HEK293T (cell line): ENCODE measurements around the gene OPCML.

Source experiments
- BHLHE40 ChIP-seq: fragments of 450-650 bp; IDR thresholded peaks from 2 replicates; pipeline ENCODE4 v1.6.1; 2016; ENCODE audit warnings: mild to moderate bottlenecking, moderate library complexity, borderline replicate concordance
- FOXA1 ChIP-seq: fragments of 450-650 bp; IDR thresholded peaks from 2 replicates; pipeline ENCODE4 v1.6.1; 2016; ENCODE audit warnings: mild to moderate bottlenecking
- HDGF ChIP-seq: fragments of 450-650 bp; IDR thresholded peaks from 2 replicates; pipeline ENCODE4 v1.6.1; 2017; ENCODE audit warnings: antibody characterized with exemption, borderline replicate concordance
- L3MBTL2 ChIP-seq: fragments of 450-650 bp; conservative IDR thresholded peaks from 2 replicates; pipeline ENCODE4 v1.6.1; 2016; ENCODE audit warnings: mild to moderate bottlenecking
- NFRKB ChIP-seq: fragments of 450-650 bp; IDR thresholded peaks from 2 replicates; pipeline ENCODE4 v1.6.1; 2016; ENCODE audit warnings: mild to moderate bottlenecking, moderate library complexity
- SP1 ChIP-seq: fragments of 450-650 bp; IDR thresholded peaks from 2 replicates; pipeline ENCODE4 v1.6.1; 2017
- SUZ12 ChIP-seq: fragments of 450-650 bp; IDR thresholded peaks from 2 replicates; pipeline ENCODE4 v1.6.1; 2016; ENCODE audit warnings: mild to moderate bottlenecking
- TARDBP ChIP-seq: fragments of 450-650 bp; IDR thresholded peaks from 2 replicates; pipeline ENCODE4 v1.6.1; 2016
- ZNF384 ChIP-seq: fragments of 450-650 bp; IDR thresholded peaks from 2 replicates; pipeline ENCODE4 v1.6.1; 2016
- TF ChIP-seq, protein P1 (sequence below): fragments of 450-650 bp; IDR thresholded peaks from 2 replicates; pipeline ENCODE4 v1.6.1; 2016

DNA sequence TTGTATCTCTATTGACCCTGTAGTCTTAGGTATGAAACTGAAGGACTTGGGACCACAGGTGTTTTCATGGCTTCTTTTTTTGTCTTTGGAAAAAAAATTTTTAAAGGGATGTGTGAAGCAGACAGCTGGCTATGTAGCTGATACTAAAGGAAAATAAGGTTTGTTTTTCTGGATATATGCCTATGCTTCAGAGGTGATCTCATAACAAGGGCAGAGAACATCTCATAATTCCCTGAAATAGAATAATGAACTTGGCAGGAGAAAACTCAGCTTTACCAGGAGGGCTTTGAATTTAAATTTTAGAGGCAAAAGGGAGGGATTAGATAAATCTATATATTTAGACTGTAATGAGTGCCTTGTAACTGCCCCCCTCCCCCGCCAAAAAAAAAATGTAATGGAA is 714.9 kb downstream of the OPCML start:
- TF ChIP-seq SP1 (no peak), HDGF (no peak), TARDBP (no peak), BHLHE40 (no peak), SUZ12 (no peak), NFRKB (no peak), L3MBTL2 (no peak), ZNF384 (no peak), FOXA1 (no peak)
- TF ChIP-seq, protein P1, sequence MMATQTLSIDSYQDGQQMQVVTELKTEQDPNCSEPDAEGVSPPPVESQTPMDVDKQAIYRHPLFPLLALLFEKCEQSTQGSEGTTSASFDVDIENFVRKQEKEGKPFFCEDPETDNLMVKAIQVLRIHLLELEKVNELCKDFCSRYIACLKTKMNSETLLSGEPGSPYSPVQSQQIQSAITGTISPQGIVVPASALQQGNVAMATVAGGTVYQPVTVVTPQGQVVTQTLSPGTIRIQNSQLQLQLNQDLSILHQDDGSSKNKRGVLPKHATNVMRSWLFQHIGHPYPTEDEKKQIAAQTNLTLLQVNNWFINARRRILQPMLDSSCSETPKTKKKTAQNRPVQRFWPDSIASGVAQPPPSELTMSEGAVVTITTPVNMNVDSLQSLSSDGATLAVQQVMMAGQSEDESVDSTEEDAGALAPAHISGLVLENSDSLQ, result no peak
